GM18907 (cell line): ENCODE results near the gene PLEKHG4B.

Experiments
- ATAC-seq: cut with Tn5 transposase; IDR thresholded peaks from one replicate; pipeline ENCODE4 v1.9.1; 2021; ENCODE audit warnings: mild to moderate bottlenecking, moderate library complexity; ENCODE audit not compliant: unreplicated experiment

The PLEKHG4B gene

GRCh38 chr5:74503-75109 is 17.4 kb upstream of the PLEKHG4B start:
- no peak for ATAC-seq

GRCh38 chr5:75331-76320 is 16.3 kb upstream of the PLEKHG4B start:
- ATAC-seq: no peak

- no peak for ATAC-seq
Measured at GRCh38 chr5:76358-77169, 15.4 kb upstream of the PLEKHG4B start.

DNA sequence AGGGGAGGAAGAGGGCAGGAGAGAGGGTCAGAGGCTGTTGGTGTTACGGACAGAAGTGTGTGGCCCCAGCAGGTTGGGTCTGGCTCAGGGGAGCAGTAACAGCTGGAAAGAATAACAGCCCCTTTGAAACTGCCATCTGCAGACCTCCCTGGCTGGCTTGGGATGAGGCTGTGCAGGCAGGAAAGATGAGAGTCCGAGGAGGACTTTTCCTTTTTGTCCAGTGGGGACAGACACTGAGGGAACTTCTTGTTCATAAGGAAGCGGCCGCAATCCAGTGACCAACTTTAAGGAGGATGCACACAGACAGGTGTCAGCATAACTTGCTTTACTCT is 14.8 kb upstream of the PLEKHG4B start:
- no peak for ATAC-seq

- no peak for ATAC-seq
Measured at GRCh38 chr5:77546-77945, 14.4 kb upstream of the PLEKHG4B start.

- ATAC-seq: peak; percentile 48
Measured at GRCh38 chr5:77957-78804, 13.8 kb upstream of the PLEKHG4B start.

DNA sequence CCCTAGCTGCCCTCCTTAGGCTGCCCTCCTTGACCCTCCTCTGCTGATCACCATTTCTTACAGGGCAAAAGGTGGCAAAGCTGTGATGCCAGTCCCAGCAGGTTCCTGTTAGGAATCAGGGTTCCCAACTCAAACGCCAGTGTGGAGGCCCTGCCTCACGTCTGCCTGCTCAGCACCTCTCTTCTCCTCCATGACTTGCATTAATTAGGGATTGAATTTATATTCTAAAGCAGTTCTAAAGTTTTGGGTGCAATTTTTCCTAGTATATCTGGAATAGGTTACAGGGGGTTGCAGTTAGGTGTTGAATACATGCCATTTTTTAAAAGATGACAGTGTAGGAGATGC is 13.2 kb upstream of the PLEKHG4B start:
- no peak for ATAC-seq

DNA sequence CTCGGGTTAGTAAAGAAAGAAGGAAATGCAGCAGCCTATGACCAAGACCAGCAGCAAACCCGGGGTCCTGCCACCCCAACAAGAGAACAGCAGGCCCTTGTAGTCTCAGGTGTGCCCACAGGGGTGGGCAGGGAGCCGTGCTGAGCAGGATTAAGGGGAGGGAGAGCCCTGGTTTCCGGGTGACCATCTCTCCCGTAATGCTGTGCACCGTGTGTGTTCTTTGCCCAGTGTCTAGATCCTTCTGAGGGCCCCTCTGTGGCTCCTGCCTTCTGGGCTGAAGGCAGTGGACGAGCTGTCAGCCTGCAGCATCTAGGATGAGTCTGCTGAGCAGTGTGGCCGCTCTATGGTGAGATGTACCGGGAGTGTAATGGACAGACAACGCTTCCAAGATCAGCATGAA is 12.7 kb upstream of the PLEKHG4B start:
- no peak for ATAC-seq

- no peak for ATAC-seq
Measured at GRCh38 chr5:79821-80220, 12.1 kb upstream of the PLEKHG4B start.

GRCh38 chr5:81391-82021 is 10.5 kb upstream of the PLEKHG4B start:
- no peak for ATAC-seq

DNA sequence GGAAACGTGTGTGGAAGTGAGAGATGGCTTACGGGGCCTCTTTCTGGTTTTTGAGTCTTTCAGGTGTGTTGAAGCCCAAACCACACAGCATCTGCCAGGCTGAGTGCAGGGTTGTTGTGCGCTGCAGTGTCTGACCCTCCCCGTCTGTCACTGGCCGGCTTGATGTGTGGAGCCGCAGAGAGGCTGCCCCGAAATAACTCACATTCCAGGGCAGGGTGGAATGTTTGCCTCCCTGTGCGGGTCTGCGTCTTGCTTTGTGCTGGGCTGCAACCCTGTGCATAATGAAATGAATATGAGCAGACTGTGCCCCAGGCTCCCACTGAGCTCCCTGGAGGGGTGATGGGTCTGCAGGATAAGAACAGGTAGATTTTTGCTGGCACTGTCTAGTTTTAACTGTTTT is 9.9 kb upstream of the PLEKHG4B start:
- no peak for ATAC-seq

DNA sequence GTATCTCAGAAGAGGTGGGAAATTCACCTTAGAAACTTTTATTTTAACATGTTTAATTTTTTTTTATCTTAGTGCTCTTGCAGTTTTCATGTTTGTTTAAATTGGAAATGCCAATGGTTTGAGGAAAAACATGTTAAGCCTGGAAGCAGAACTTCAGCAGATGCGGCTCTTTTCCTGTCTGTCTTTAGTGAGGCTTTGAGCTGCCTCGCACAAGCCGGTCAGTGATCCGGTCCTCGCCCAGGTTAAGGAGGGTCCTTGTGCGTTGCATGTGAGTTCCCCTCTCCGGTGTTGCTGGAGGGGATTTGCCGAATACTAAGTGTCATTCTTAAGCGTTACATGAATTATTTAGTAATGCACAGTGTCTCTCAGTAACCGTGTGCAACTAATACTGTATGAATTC is 9.4 kb upstream of the PLEKHG4B start:
- no peak for ATAC-seq

GRCh38 chr5:83029-83428 is 8.9 kb upstream of the PLEKHG4B start:
- no peak for ATAC-seq

DNA sequence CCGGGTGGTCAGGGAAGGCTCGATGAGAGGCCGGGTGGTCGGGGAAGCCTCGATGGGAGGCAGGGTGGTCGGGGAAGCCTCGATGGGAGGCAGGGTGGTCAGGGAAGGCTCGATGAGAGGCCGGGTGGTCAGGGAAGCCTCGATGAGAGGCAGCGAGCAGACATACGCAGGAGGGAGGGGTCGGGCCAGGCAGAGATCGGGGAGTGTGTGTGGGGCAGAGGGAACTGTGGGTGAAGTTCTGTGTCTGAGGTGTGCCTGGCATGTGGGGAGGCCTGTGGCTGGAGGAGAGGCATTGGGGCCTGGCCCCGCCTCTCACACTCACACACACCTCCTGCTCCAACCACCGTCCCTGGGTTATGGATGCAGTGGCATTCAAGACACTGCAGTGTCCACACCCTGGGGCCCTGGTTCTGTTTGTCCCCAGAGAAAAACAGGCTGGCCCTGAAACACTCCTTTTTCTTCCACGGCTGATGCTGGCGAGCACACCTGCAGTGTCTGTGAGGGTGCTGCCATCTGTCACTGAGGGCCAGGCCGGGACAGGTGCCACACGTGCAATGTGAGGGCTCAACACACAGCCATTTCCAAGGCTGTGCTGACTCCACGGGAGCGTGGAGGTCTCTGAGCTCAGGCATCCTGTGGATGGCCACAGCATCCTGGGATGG is 6.5 kb upstream of the PLEKHG4B start:
- no peak for ATAC-seq

DNA sequence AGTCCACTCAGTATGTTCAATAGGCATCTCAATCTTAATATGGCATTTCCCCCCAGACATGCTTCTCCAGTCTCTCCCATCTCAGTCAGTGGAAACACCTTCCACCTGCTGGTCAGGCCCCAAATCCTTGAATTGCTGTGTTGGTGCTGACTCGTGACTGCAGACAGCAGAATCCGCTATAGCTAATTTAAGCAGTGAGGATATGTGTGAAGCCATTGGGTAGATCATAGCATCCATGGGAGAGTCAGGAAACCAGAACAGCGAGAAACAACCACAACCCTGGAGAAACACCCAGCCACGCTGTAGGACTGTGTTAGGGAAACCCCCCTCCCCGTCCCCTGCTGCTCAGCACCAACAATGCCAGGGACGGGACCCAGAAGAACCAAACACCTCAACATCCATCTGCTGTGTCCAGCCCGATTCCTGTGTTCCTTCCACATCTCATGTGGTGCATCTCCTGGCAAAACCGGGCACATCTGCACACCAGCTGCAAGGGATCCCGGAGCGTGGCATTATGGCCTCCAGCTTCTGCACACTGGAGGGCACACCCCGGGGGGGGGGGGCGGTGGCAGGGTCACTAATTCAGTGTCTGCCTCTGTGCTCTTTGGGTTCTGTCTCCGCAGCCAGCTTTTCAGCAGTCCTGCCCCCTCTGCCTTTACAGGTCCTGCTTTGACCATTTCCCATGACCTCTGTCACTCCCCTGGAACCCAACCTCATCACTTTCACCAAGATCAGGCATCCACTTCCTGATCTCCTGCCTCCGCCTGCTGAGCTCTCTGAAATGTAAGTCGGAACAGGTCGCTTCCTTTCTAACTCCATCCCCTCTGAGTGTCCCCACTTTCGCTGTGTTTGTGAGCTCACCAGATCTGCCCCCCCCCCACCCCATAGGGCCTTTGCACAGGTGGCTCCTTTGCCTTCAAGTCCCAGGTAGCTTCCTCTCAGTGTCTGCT is 2.4 kb upstream of the PLEKHG4B start:
- no peak for ATAC-seq

GRCh38 chr5:90590-91547 is 1.1 kb upstream of the PLEKHG4B start:
- ATAC-seq: no peak

- no peak for ATAC-seq
Measured at GRCh38 chr5:92401-93220, 643 bp downstream of the PLEKHG4B start.
